GM12864 (cell line): ENCODE results near the gene ADAMTS18.

Source experiments
- DNase-seq: peaks from one replicate; pipeline ENCODE4 v3.0.0-alpha.2; 2011; ENCODE audit warnings: low read depth
- H3K4me3 ChIP-seq: 2 replicates; pipeline ENCODE4 v1.5.1; 2011; ENCODE audit warnings: mild to moderate bottlenecking, low read depth, low read length, control low read depth
- TF ChIP-seq, protein P1 (sequence below): IDR thresholded peaks from 2 replicates; pipeline ENCODE4 v1.5.1; 2011; ENCODE audit warnings: low read depth, mild to moderate bottlenecking, moderate library complexity, low read length, control low read depth, inconsistent platforms; ENCODE audit errors: missing control alignments

ADAMTS18 gene

DNA sequence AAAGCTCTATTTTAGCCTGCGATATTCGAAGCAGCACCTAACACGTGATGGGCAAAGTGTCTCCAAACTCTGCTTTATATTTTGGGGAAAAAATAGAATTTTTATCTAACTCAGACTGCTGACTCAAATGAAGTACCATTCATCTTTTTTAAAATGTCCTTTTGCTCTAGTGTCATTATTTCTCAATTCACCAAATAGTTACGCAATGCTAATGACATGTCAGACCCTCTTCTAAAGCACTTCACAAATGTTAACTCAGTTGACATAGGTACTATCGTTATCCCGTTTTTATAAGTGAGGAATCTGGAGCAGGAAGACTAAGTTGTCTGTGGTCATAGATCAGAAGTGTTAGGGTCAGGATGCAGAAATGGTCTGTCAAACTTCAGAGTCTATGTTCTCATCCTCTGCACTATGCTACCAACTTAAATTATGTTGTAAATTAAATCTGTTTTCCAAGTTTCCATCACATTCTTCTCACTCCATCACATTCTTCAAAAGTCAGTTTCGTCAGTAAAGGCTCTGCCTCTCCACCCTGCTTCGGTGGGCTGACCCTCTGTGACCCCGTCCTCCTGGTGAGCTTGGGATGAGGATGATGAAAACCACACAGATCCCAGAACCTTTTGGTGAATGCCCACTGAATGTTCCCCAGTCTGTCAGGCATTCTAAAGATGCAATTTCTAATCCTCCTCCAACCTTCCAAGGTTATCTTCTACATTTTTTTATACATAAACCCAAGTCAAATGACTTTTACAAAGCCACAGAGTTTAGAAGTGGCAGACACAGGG, 102.8 kb downstream of the ADAMTS18 start:
- no peak overlapping the region for H3K4me3 ChIP-seq
- DNase-seq: no peak
- TF ChIP-seq, protein P1, sequence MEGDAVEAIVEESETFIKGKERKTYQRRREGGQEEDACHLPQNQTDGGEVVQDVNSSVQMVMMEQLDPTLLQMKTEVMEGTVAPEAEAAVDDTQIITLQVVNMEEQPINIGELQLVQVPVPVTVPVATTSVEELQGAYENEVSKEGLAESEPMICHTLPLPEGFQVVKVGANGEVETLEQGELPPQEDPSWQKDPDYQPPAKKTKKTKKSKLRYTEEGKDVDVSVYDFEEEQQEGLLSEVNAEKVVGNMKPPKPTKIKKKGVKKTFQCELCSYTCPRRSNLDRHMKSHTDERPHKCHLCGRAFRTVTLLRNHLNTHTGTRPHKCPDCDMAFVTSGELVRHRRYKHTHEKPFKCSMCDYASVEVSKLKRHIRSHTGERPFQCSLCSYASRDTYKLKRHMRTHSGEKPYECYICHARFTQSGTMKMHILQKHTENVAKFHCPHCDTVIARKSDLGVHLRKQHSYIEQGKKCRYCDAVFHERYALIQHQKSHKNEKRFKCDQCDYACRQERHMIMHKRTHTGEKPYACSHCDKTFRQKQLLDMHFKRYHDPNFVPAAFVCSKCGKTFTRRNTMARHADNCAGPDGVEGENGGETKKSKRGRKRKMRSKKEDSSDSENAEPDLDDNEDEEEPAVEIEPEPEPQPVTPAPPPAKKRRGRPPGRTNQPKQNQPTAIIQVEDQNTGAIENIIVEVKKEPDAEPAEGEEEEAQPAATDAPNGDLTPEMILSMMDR: no peak

DNA sequence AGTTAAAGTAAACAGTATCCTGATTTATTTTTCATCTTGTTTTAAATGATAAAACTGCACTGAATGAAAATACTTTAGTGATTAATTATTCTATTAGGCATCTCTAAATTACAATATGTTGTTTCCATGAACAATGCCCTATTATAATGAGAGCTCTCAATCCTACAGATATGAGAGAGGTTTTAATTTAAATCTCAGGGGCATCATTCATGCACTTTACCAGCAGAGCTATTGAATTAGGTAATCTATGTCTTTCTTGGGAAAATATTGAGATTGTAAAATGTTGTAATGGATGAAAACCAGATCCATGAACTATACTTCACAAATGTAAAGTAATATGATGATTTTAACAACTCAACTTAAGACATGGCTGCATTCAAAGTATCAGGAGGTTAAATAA, 103.8 kb downstream of the ADAMTS18 start:
- TF ChIP-seq, protein P1: no peak
- no peak for DNase-seq
- H3K4me3 ChIP-seq: no peak overlapping the region

DNA sequence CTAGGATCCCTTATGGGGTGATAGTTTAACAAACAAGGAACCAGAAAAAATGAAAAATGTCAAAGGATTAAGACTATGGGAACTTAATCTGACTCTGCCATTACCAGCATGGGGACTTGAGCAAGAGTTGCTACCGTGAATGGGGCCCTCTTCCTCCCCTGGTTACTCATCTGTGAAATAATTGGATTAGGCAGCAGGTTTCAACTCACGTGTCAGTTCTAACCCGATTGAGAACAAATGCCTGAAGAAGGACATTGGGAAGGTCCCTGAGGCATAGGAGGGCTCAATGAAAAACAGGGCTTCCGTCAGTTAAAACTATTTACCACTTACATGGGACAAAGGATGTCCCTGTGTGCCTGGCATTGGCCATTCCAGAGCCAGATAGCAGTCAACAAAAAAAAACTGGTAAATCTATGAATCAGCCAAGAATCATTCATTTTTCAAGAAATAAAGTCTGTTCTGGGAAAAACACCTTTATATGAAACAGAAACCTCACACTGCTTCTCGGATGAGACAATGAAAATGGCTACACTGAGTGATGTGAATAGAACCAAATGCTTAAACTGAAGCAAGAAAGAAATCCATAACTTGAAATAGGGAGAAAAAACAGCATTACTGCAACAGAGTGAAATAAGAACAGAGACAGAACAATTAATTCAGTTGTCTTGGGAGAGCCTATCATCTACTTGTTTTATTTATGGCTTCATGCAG, 104.3 kb downstream of the ADAMTS18 start:
- no peak overlapping the region for H3K4me3 ChIP-seq
- TF ChIP-seq, protein P1: no peak
- no peak for DNase-seq

DNA sequence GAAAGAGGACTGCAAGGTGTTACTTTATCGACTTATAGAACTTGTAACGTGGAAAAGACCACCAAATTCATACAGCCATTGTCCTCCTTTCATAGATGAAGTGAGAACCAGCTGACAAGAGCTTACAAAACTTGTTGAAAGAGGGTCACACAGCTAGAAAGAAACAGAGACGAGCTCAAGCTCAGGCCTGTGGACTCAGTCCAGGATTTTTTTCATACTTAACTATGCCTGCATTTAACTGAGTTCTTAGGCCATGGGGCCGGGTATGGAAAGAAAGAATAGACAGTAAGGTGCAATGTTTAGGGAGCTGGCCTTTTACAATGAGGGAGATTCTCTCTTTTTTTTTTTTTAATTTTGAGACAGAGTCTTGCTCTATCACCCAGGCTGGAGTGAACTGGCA, 106.1 kb downstream of the ADAMTS18 start:
- no peak overlapping the region for H3K4me3 ChIP-seq
- DNase-seq: no peak
- TF ChIP-seq, protein P1: no peak

GRCh38 chr16:77328274-77328673, 106.6 kb downstream of the ADAMTS18 start:
- no peak for DNase-seq
- TF ChIP-seq, protein P1: no peak
- no peak overlapping the region for H3K4me3 ChIP-seq

GRCh38 chr16:77327717-77328116, 107.1 kb downstream of the ADAMTS18 start:
- no peak for DNase-seq
- TF ChIP-seq, protein P1: no peak

GRCh38 chr16:77324729-77325128, 110.1 kb downstream of the ADAMTS18 start:
- TF ChIP-seq, protein P1: no peak
- no peak overlapping the region for H3K4me3 ChIP-seq
- DNase-seq: no peak

More at GRCh38 chr16:77327717-77328116, 107.1 kb downstream of the ADAMTS18 start:
- H3K4me3 ChIP-seq: no peak overlapping the region
